GM21528 (cell line): ENCODE results near the gene BAIAP3.

Experiments used
- ATAC-seq: cut with Tn5 transposase; IDR thresholded peaks from one replicate; pipeline ENCODE4 v1.9.1; 2021; ENCODE audit warnings: mild to moderate bottlenecking, moderate library complexity; ENCODE audit not compliant: unreplicated experiment, low FRiP score

BAIAP3 gene

DNA sequence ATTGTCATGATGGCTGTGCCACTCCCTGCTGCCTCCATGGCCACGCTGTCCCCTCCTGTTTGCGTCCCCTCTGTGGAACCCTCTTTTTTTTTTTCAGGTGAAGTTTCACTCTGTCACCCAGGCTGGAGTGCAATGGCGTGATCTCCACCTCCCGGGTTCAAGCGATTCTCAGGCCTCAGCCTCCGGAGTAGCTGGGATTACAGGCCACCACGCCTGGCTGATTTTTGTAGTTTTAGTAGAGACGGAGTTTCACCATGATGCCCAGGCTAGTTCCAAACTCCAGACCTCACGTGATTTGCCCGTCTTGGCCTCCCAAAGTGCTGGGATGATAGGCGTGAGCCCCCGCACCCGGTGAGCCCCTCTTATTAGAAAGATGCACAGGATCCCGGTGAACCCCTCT lies 35.0 kb upstream of the BAIAP3 start:
- ATAC-seq = no peak

DNA sequence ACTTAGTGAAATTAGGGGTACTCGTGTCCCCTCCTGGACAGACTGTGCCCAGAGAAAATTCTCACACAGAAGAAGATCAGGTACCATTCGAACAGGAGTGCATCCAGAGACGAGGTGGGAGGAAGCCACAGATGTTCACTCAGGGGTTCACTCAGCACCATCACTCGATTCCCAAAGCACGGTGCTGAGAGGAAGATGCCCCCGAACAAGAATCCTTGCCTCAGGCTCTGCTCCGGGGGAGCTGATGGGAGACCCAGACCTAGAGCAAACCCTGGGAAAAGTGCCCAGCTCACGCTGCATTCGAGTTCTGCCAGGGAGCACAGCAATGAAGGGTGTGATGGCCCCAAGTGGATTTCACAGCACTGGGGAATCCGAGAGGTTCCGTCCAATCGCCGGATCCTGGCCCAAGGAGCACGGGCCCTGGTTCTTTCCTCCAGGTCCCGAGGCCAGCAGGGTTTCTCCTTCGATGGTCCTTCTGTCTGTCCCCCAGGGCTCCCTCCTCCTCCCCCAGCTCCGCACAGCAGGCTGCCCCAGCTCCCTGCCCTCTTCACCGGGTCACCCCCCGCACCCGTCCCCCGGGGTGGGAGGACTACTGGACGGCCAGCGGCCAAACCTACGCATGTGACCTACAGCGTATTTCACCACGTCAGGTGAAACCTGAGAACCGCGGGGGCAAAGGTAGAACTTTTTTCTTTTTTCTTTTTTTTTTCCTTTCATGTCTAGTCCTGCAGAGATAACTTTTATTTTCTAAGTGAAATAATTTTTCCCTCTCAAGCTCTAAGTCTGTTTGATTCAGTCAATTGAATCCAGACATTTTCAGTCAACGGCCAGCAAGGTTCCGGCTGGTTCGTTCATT lies 34.2 kb upstream of the BAIAP3 start:
- ATAC-seq = no peak

DNA sequence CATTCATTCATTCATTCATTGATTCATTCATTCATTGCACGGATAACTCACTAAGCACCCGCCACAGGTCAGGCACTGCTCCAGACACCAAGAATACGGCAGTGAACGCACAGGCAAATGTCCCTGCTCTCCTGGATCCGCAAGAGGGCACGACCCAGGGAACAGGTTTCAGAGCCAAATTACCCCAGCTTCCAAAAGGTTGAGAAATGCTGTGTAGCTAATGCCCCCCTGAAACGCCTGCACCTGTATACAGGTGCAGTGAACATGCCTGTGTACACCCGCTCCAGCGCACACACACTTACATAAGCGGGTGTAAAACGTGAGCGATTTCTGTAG lies 33.6 kb upstream of the BAIAP3 start:
- no peak for ATAC-seq

DNA sequence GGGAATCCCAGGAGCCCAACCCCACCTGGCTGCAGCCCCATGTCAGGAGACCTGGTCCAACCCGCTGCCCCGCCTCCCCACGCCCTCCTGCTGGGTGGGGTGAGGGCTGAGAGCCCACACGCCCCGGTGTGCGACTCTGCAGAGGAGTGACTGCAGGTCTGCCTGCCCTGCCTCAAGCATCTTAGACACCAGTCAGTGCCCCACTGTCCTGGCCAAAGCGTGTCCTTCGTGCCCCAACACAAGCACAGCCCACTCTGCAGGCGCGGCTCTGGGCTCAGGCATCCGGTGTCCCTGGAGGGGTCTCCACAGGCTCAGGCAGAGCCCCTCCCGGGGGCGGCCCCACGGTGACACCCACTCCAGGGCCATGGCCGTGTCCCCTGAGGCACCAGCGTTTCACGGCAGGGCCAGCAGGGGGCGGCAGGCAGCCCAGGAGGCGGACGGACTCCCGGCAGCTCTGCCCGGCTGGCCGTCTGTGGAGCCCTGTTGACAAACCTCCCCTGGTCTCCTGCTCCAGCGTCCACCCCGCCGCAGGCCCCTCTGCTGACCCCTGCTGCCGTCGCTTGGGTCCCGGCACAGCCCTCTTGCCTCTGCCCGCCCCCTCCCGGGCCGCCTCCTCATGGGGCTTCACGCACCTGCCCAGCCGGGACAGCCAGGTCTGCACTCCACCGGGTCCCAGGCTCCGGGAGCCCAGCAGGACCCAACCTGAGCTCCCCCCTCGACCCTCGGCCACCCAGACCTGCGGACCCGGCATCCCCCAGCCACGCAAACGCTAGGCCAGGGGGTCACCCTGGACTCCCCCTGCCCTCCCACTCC lies 32.6 kb upstream of the BAIAP3 start:
- ATAC-seq = no peak

DNA sequence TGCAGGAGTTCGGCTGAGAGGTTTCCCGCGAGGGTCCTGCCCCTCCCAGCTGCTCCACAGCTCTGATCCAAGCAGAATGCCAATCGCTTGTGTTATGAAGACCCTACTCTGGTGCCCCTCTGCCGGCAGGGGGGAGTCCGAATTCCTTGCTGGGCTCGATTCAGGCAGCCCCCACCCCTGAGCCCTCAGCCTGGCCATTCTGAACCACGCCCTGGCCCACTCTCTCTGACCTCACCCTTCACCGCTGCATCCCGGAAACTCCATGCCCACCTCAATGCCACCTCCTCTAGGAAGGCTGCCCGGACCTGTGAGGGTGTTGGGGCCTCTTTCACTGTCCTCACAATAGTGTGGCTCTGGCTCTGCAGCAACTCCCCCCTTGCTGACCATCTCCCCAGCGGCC lies 31.9 kb upstream of the BAIAP3 start:
- ATAC-seq = no peak

DNA sequence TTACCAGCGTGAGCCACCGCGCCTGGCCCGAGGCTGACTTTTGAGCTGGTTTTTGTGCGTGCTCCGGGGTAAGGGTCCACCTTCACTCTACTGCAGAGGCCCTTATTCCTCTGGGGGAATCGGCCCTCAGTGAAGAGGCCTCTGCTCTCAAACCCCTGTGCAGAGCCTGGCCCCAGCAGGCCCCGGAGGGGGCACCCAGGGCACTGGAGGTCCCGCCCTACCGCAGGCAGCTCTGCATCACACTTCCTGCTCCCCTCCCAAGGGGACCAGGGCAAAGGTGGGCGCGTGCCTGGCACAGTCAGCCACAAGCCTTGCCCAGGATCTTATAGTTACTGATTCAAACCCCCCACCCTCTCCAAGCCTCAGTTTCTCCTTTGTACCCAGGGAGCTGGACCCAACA lies 27.6 kb upstream of the BAIAP3 start:
- ATAC-seq = no peak

DNA sequence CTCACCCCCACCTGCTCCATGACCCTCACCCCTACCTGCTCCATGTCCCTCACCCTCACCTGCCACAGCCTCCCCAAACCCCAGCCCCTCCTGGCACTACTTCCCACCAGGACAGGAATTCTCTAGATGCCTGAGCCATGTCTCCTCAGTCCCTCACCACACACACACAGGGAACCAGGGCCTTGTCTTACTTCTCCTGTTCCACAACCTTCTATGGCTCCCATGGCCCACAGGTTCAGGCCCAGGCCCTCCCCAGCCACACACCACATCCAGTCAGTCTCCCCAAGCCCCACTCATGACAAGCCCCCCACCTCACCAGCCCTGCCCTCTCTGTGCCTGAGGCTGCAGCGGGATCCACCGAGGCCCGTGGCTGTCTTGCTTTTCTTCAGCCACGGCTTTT lies 27.1 kb upstream of the BAIAP3 start:
- no peak for ATAC-seq

DNA sequence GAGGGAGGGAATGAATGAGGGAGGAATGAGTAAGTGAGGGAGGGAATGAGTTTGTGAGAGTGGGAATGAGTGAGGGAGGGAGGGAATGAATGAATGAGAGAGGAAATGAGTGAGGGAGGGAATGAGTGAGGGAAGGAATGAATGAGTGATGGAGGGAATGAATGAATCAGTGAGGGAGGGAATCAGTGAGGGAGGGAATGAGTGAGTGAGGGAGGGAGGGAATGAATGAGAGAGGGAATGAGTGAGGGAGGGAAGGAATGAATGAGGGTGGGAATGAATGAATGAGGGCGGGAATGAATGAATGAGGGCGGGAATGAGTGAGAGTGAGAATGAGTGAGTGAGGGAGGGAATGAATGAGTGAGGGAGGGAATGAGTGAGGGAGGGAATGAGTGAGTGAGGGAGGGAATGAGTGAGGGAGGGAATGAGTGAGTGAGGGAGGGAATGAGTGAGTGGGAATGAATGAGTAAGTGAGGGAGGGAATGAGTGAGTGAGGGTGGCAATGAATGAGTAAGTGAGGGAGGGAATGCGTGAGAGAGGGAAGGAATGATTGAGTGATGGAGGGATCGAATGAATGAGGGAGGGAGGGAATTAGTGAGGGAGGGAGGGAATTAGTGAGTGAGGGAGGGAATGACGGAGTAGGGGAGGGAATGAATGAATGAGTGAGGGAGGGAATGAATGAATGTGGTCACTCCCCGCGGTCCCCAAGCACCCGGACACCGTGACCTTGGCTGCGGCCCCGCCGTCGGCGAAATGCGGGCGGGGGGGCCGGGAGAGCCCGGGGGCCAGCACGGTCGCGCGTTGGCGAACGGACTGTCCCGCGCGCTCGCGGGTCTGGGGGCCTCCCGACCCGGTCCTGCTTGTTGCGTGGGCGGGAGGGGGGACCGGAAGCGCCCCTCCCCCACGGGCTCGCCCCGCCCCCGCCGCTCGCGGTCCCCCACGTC lies 25.1 kb upstream of the BAIAP3 start:
- ATAC-seq = peak; percentile 12

DNA sequence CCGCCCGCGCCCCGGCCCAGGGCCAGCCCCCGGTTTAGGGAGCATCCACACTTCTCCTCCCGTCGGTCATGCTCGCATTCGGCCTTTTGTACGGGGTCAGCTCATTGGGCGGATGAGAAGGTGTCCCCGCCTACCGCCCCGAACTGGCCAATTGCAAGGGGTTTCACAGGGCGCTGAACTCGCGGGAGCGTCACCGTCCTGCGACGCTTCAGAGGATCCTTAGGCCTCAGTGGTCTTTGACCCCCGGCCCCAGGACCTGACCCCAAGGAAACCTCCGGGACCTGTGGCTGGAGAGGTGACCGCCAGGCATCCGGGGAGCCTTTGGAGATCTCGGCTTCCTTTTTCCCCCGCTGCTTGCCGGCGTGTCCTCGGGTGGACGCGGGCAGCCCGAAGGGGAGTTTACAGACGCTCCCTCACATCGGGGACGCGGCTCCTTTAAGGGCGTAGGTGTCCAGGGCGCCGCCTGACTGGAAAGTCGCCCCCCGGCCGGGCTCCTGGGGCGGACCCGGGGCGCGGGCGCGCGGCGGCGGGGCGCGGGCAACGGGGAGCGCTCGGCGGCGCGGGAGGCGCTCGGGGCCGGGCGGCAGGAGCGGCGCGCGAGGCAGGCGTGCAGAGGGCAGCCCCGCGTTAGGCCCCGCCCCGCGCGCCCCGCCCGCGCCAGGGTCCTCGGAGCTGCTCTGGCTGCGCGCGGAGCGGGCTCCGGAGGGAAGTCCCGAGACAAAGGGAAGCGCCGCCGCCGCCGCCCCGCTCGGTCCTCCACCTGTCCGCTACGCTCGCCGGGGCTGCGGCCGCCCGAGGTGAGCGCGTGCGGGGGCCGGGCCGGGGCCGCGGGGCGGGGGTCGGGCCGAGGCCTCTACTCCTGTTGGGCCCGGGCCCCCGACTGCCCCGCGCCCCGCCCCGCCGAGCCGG lies 24.2 kb upstream of the BAIAP3 start, which contains the start of gene UBE2I:
TSS of gene UBE2I (plus strand) at position 660 of the 909 bp plus-strand sequence. CDS start 4,395 bp downstream, outside the sequence.
- peak; percentile 56 for ATAC-seq

DNA sequence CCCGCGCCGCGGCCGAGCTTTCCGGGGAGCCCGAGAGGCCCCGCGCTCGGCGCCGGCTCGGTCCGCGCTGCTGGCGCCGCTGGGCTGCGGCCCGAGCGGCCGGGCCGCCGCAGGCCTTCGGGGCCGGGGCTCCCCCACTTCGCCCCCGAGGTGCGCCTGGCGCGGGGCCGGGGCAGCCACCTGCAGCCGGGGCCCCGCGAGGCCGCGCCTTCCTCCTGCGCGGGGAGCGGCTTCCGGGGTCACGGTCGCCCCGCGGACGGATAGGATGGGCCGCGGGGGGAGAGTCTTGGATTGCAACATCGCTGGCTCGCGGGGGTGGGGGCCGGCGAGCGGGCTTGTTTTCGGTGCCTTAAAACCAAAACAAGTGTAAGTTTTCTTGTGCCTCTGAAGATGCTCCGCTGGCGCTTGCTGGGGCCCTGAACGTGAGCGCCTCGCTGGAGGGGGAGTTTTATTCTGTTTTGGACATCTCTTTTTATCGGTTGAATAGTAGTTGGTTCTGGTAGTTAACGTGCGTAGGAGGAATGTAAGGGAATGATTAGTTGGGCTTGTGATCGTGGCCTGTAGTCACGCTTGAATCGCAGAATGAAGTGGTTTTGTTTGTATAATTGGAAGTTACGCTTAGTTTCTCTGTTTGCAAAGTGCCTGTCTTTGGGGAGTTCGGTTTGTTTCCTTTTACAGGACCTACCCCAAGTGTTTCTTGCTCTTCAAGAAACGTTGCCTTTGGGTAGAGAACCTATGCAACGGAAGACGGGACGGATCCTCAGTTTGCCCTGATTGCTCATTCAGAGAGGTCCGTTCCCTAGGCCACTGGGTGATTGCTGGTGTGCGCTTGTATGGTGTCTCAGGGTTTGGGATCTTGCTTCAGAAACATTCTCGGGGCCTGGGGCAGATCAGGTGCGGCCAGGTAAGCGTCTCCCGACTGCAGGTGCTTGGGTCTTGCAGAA lies 23.3 kb upstream of the BAIAP3 start:
- peak; percentile 10 for ATAC-seq

DNA sequence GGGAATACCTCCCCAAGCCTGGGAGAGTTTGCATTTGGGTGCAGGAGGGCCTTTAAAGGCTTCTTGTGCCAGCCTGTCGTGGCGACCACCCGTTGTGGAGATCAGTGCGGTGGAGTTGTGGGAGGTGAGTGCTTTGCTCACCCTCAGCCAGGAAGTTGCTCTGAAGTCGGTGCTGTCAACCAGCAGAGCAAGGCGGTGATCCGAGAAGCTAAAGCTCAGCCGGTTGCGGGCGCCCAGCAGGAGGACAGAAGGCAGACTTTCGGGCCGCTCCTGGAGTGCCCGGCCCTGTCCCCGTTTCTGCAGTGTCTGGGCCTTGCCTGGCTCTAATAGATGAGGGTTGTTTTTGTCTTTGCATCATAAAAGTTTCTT lies 22.6 kb upstream of the BAIAP3 start:
- no peak for ATAC-seq

DNA sequence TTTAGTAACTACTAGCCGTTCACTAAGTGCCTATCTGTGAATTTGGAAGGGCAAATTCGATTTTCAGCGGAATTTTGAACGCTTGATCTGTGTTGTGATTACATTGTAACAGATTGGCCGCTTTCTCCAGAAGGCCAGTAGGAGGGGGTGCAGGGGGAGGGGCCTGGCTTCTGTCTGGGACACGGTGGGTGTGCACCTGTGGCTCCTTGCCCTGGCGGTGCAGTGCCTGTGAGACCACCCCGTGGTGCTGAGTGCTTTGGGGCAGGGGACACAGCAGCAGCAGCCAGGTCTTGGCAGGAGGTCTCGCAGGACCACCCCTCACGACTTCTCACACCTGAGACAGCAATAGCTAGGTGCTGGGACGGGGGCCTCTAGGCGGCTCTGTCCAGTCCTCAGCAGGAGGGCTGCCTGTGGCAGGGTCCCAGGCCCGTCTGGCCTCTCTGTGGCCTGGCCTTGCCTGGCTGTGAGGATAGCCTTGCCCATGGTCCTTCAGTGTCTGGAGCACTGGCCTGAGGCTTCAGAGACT lies 22.2 kb upstream of the BAIAP3 start:
- ATAC-seq = no peak

DNA sequence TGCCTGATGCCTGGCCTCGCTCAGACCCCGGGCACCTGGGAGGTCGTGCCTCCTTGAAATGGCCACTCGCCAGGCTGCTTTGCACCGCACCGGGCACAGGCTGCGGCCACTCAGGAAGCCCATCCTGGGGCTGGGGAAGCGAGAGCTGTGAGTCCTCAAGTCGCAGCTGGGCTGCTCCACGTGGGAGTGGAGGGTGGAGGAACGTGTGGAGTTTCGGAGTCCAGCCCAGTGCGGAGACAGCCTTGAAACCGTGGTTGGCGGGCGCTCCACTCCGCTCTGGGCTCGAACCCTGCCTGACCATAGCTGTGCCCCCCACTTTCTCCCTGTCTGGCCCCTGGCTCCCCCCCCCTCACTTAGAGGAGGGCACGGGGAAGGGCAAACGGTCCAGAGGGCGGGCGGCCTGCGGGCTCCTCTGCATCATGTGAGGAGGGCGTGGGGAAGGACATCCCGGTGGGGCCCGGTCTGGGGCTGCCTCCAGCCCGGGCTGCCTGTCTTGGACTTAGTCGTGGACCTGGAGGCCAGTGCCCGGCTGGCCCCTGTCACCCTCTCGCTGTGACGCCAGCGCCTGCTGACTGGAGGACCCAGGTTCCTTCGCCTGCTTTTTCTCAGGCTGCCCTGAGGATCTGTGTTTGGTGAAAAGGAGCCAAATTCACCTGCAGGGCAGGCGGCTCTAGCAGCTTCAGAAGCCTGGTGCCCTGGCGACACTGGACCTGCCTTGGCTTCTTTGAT lies 21.5 kb upstream of the BAIAP3 start:
- ATAC-seq = no peak

DNA sequence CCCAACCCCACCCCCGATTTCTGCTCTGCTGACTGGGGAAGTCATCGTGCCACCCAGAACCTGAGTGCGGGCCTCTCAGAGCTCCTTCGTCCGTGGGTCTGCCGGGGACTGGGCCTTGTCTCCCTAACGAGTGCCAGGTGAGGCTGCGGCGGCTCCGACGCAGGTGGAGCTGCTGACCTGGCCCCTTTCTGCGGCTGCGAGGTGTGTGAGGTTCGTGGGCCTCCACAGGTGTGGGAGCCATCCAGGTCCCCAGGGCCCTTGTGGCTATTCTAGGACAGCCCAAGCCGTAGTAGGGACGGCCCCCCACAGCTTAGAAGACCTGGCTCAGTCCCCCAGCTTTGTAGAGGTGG lies 21.0 kb upstream of the BAIAP3 start:
- no peak for ATAC-seq

DNA sequence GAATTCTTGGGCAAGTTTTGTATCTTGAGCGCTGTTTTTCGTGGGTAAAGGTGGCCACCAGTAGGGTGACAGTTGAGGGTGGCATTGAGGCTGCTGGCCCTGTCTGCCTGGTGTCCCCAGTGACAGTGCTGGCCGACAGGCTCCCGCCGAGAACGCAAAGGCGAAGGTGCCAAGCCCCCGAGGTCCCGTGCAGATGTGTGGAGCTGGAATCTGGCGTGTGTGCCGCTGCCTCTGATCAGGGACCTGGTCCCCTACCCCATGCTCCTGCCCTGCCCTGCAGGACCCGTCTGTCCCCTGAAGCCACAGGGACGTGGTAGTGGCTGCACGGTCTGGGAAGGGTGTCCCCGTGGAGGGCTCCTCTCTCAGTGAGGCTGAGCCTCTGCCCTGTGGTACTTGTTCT lies 20.5 kb upstream of the BAIAP3 start:
- no peak for ATAC-seq

DNA sequence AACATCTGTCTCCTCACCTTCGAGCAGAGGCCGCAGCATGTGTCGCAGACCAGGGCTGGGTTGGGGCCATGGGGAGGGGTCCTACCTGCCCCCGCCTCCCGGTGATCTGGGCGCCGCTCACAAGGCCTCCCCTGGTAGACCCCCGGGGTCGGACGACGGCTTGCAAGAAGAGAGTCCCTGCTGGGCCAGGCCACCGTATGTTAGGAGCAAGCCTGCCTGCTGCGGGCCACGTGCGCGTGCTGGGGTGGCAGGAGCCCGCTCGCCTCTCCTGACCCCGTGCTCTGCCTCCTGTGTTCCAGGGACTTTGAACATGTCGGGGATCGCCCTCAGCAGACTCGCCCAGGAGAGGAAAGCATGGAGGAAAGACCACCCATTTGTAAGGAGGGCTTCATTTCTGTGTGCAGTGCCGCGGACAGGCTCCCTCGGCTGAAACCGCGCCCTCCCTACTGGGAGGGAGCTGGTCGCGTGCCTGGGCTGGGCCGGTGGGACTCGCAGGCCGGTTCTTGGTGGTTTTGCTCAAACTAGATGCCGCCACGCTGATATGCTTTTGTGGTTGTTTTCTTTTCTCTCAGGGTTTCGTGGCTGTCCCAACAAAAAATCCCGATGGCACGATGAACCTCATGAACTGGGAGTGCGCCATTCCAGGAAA lies 19.6 kb upstream of the BAIAP3 start:
- no peak for ATAC-seq

DNA sequence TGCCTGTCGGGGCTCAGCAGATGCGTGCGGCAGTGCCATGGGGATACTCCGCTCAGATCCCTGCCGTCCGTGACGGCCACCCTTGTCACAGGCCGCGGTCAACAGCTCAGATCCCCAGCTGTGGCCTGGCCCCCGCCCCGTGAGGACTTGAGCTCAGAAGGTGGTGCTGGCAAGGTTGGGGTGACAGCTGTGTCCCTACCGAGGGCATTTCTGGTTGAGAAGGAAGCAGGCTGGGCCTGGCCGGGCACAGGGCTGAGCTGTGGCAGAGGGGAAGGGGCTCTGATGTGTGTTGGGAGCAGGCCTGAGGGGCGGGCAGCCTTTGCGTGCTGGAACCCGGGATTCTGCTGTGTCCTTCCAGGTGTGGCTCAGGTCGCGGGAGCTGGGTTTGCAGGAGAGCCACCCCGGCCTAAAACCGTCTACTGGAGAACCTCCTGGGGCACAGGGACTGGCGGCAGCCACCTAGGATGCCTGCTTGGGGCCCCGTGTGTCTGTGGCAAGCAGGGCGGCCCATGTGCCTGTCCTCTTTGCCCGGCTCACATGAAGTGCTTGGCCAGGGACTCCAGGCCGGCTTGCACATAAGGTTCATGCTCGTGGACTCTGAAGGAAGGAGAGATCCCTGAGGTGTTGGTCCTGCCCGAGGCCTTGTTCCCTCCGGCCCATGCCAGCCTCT lies 18.9 kb upstream of the BAIAP3 start:
- no peak for ATAC-seq
